Muscle layer of duodenum (tissue), 2 donors: ENCODE data around the gene DSC2.

Experiments
- H3K27ac ChIP-seq: one replicate; pipeline ENCODE4 v1.7.0; 2013; ENCODE audit warnings: mild to moderate bottlenecking, low read length
- H3K27me3 ChIP-seq: one replicate; pipeline ENCODE4 v1.7.0; 2013; ENCODE audit warnings: low read depth, mild to moderate bottlenecking, control low read depth, low read length
- H3K36me3 ChIP-seq, 2 donors: one replicate each; pipeline ENCODE4 v1.7.0; 2013; ENCODE audit warnings: low read length in 2 of 2, control low read depth in 1 of 2, mild to moderate bottlenecking in 1 of 2; ENCODE audit not compliant: insufficient read depth in 2 of 2, control insufficient read depth in 1 of 2
- H3K4me1 ChIP-seq, 2 donors: one replicate each; pipeline ENCODE4 v1.7.0; 2013; ENCODE audit warnings: low read length in 2 of 2, mild to moderate bottlenecking in 2 of 2, control low read depth in 1 of 2, moderate library complexity in 1 of 2; ENCODE audit not compliant: insufficient read depth in 2 of 2, control insufficient read depth in 1 of 2
- H3K4me3 ChIP-seq, 2 donors: one replicate each; pipeline ENCODE4 v1.7.0; 2013; ENCODE audit warnings: low read length in 2 of 2, low read depth in 1 of 2, mild to moderate bottlenecking in 1 of 2
- H3K9me3 ChIP-seq, 2 donors: one replicate each; pipeline ENCODE4 v1.7.0; 2013; ENCODE audit warnings: low read length in 2 of 2, control low read depth in 1 of 2, mild to moderate bottlenecking in 1 of 2; ENCODE audit not compliant: control insufficient read depth in 1 of 2
- donor health status: healthy.

DSC2 gene

GRCh38 chr18:31116853-31117595 lies 14.8 kb upstream of the DSC2 start:
- no peak overlapping the region for H3K4me3 ChIP-seq
- no peaks in the 10 kb centered on the region for H3K36me3 ChIP-seq
- H3K4me1 ChIP-seq = no peaks in the 10 kb centered on the region
- H3K9me3 ChIP-seq = no peaks in the 10 kb centered on the region
- no peak overlapping the region for H3K27ac ChIP-seq
- no peaks in the 10 kb centered on the region for H3K27me3 ChIP-seq

- no peaks in the 10 kb centered on the region for H3K9me3 ChIP-seq
- no peak overlapping the region for H3K4me3 ChIP-seq
- H3K4me1 ChIP-seq = no peaks in the 10 kb centered on the region
- H3K36me3 ChIP-seq = no peaks in the 10 kb centered on the region
- H3K27ac ChIP-seq = no peak overlapping the region
- no peaks in the 10 kb centered on the region for H3K27me3 ChIP-seq
Measured at GRCh38 chr18:31112804-31113203, 10.6 kb upstream of the DSC2 start.

GRCh38 chr18:31105733-31106132 lies 3.5 kb upstream of the DSC2 start:
- Histone ChIP-seq H3K27ac (no peak overlapping the region), H3K9me3 (no peaks in the 10 kb centered on the region), H3K27me3 (no peaks in the 10 kb centered on the region), H3K36me3 (no peaks in the 10 kb centered on the region), H3K4me3 (no peak overlapping the region), H3K4me1 (peaks cover 0 to 11% of the 10 kb centered on the region in 2 donors)

- Histone ChIP-seq H3K36me3 (no peaks in the 10 kb centered on the region), H3K27me3 (no peaks in the 10 kb centered on the region), H3K4me3 (no peak overlapping the region), H3K4me1 (peaks cover 0 to 11% of the 10 kb centered on the region in 2 donors), H3K9me3 (no peaks in the 10 kb centered on the region), H3K27ac (no peak overlapping the region)
Measured at GRCh38 chr18:31104444-31104843, 2.2 kb upstream of the DSC2 start.

- no peaks in the 10 kb centered on the region for H3K36me3 ChIP-seq
- H3K27ac ChIP-seq = no peak overlapping the region
- peaks cover 0 to 11% of the 10 kb centered on the region in 2 donors for H3K4me1 ChIP-seq
- H3K27me3 ChIP-seq = no peaks in the 10 kb centered on the region
- no peaks in the 10 kb centered on the region for H3K9me3 ChIP-seq
- no peak overlapping the region for H3K4me3 ChIP-seq
Measured at GRCh38 chr18:31103423-31103822, 1.2 kb upstream of the DSC2 start.

GRCh38 chr18:31102941-31103340 lies 720 bp upstream of the DSC2 start:
- H3K4me3 ChIP-seq = no peak overlapping the region
- H3K27ac ChIP-seq = no peak overlapping the region

GRCh38 chr18:31101183-31102024 lies 817 bp downstream of the DSC2 start:
- peaks cover 0 to 11% of the 10 kb centered on the region in 2 donors for H3K4me1 ChIP-seq
- H3K9me3 ChIP-seq = no peaks in the 10 kb centered on the region
- no peaks in the 10 kb centered on the region for H3K27me3 ChIP-seq
- H3K4me3 ChIP-seq = peak overlapping the region; percentile 64 to 78
- H3K36me3 ChIP-seq = no peaks in the 10 kb centered on the region
- H3K27ac ChIP-seq = peak overlapping the region; percentile 77

More at GRCh38 chr18:31102941-31103340, 720 bp upstream of the DSC2 start:
- Histone ChIP-seq H3K36me3 (no peaks in the 10 kb centered on the region), H3K27me3 (no peaks in the 10 kb centered on the region), H3K4me1 (peaks cover 0 to 11% of the 10 kb centered on the region in 2 donors), H3K9me3 (no peaks in the 10 kb centered on the region)

GRCh38 chr18:31100436-31101182 lies 1.6 kb downstream of the DSC2 start:
- Histone ChIP-seq H3K4me1 (peaks cover 0 to 11% of the 10 kb centered on the region in 2 donors), H3K36me3 (no peaks in the 10 kb centered on the region), H3K9me3 (no peaks in the 10 kb centered on the region), H3K4me3 (peak overlapping the region; percentile 64 to 78), H3K27me3 (no peaks in the 10 kb centered on the region), H3K27ac (peak overlapping the region; percentile 77)

GRCh38 chr18:31099450-31100230 lies 2.6 kb downstream of the DSC2 start:
- H3K27me3 ChIP-seq = no peaks in the 10 kb centered on the region
- H3K27ac ChIP-seq = peak overlapping the region; percentile 77
- H3K9me3 ChIP-seq = no peaks in the 10 kb centered on the region
- peak overlapping the region in 1 of 2 donors; percentile 64 for H3K4me3 ChIP-seq
- H3K36me3 ChIP-seq = no peaks in the 10 kb centered on the region
- H3K4me1 ChIP-seq = peaks cover 0 to 11% of the 10 kb centered on the region in 2 donors

- peak overlapping the region; percentile 77 for H3K27ac ChIP-seq
- H3K27me3 ChIP-seq = no peaks in the 10 kb centered on the region
- peaks cover 0 to 11% of the 10 kb centered on the region in 2 donors for H3K4me1 ChIP-seq
- H3K36me3 ChIP-seq = no peaks in the 10 kb centered on the region
- H3K4me3 ChIP-seq = no peak overlapping the region
- H3K9me3 ChIP-seq = no peaks in the 10 kb centered on the region
Measured at GRCh38 chr18:31098878-31099277, 3.3 kb downstream of the DSC2 start.
